GM21717 (cell line): Measurements from ENCODE around the gene BHLHA15.

Experiments
- ATAC-seq: cut with Tn5 transposase; IDR thresholded peaks from one replicate; pipeline ENCODE4 v1.9.1; 2021; ENCODE audit warnings: mild to moderate bottlenecking, moderate library complexity; ENCODE audit not compliant: unreplicated experiment

BHLHA15 gene

GRCh38 chr7:98240961-98241673 is 29.9 kb downstream of the BHLHA15 start:
- ATAC-seq, result peak; percentile 66

- ATAC-seq, result no peak
These were observed 30.5 kb downstream of the BHLHA15 start for GRCh38 chr7:98241674-98242241.

DNA sequence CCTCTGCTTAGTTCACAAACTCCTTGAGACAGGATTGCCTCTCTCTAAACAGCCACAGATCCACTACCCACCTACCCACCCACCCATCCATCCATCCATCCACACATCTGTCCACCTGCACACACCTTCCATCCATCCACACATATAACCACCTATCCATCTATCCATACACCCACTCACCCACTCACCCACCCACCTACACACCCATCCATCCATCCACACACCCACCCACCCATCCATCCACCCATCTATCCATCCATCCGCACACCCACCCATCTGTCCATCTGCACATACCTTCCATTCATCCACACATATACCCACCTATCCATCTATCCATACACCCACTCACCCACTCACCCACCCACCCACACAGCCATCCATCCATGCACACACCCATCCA is 31.1 kb downstream of the BHLHA15 start:
- ATAC-seq, result no peak

DNA sequence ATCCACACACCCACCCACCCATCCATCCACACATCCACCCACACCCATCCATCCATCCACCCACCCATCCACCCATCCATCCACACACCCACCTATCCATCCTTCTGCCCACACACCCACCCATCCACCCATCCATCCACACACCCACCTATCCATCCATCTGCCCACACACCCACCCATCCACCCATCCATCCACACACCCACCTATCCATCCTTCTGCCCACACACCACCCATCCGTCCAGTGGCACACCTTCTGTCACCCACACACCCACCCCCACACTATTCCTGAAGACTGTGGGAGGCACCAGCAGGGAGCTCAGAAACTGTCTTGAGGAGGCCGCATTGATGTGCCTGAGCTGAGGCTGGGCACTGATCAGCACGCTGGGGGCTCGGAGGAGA is 31.7 kb downstream of the BHLHA15 start:
- no peak for ATAC-seq

DNA sequence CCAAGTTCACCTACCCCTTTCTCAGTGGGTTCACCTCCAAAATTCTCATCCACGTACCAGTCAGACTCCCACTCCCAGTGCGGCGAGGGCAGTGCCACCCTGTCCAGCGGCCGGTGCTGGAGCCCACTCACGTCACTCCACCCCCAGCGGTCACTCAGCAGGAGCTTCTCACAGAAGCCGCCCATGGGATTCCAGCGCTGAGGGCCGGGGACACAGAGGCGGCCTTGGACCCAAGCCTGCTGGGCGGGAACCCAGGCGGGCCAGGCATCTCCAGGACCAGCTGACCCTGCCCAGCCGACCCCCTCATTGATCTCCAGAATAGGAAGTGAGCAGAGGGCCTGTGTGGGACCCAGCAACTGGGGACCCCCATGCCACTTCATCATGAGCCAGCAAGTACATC is 33.6 kb downstream of the BHLHA15 start:
- ATAC-seq, result no peak

DNA sequence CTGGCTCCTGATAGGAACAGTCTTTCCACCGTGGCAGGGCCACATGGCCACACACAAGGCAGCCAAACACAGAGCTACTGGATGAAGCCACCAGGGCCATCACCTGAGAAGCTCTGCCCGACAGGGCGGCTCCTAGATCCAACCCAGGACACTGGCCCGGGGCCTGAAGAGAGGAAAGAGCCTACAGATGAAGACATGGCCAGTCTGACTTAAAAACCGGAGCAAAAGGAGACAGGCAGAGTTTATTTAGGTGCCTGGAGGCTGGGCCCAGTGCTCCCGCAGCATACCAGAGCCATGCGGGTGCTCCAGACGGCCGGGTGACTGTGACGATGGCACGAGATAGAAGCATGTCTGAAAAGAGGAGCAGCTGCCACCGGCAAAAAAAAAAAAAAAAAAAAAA is 36.9 kb downstream of the BHLHA15 start:
- no peak for ATAC-seq

DNA sequence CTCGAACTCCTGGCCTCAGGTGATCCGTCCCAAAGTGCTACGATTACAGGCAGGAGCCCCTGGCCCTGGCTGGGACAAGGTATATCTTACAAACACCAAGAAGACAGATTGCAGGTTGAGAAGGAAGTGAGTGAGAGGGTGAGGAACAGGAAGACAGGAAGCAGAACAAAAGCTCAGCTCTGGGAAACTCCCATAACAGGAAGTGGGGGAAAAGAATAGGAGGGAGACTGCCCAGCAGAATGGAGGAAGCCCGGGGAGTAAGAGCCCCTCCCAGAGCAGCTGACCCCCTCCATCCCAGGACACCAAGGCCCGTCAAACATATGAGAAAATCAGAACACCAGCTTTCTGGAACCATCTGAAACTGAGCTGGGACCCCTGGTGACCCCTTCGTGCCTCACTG is 37.9 kb downstream of the BHLHA15 start:
- no peak for ATAC-seq

DNA sequence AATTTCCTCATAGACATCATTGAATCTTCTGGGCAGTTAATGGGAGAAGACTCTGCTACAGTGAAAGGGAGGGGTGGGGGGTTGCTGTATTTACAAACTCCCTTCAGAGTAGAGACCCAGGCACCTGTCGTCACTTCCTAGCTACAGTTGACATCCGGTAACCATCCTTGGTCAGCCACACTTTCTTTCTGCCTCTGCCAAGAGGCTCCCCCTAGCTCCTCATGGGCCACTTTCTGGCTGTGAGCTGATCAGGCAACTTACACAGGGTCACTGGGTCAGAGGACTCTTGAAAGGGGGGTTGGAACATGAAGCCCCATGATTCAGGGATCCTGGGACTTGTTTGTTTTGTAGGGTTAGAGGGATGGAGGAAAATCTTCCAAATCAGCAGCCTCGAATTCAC is 39.5 kb downstream of the BHLHA15 start:
- no peak for ATAC-seq

DNA sequence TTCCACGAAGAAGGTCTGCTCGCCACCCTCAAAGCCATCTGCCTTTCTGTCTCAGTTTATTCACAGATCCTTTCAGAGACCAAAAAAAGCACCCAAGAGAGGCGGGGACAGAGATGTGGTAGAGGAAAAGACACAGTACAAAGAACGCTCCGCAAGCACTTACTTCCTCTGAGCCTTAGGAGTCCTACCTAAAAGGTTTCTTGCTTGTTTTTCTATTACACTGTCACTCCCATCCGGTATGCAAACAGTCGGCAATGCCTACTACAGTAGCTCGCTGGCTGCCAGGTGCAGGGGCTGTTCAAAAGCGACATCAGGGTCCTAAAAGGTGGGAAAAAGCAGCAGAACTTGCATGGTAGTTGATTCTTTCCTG is 40.0 kb downstream of the BHLHA15 start:
- ATAC-seq, result peak; percentile 19

GRCh38 chr7:98251601-98252424 is 40.6 kb downstream of the BHLHA15 start, which contains the start of gene TECPR1:
TSS of gene TECPR1 (minus strand) at chr7:98252232. CDS start at chr7:98246146, 6,086 bp downstream.
- ATAC-seq, result peak; percentile 97

GRCh38 chr7:98252425-98253054 is 41.3 kb downstream of the BHLHA15 start:
- ATAC-seq, result peak; percentile 33

DNA sequence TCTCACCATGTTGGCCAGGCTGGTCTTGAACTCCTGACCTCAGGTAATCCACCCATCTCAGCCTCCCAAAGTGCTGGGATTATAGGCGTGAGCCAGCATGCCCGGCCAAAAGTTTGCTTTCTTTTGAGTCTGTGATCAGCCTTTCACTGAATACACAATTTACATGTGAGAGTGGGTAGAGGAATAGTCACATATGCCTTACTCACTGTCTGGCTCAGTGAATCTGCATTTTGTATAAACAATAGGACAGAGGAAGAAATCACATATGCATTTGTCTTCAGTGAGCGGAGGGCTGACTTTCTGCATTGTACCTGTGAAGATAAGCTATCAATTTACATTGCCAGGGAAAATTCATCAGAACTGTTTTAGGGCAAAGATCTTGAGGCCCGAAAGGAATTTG is 43.3 kb downstream of the BHLHA15 start:
- no peak for ATAC-seq

DNA sequence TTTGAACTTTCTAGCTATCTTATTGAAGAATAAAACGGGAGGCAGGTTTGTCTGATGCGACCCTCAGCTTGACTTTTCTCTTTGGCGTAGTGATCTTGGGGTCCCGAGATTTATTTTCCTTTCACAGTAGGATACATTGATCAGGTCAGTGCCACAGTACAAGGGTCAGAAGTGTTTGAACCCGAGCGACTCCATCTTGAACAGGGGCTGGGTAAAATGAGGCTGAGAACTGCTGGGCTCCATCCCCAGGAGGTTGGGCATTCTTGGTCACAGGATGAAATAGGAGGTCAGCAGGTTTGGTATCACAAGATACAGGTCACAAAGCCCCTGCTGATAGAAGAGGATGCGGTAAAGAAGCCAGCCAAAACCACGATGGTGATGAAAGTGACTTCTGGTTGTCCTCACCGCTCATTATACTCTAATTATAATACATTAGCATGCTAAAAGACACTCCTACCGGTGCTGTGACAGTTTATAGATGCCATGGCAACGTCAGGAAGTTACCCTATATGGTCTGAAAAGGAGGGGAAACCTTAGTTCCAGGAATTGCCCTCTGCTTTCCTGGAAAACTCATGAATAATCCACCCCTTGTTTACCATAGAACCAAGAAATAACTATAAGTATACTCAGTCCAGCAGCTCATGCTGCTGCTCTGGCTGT is 43.8 kb downstream of the BHLHA15 start:
- ATAC-seq, result no peak

- ATAC-seq, result no peak
These were observed 45.2 kb downstream of the BHLHA15 start for GRCh38 chr7:98256431-98256830.

DNA sequence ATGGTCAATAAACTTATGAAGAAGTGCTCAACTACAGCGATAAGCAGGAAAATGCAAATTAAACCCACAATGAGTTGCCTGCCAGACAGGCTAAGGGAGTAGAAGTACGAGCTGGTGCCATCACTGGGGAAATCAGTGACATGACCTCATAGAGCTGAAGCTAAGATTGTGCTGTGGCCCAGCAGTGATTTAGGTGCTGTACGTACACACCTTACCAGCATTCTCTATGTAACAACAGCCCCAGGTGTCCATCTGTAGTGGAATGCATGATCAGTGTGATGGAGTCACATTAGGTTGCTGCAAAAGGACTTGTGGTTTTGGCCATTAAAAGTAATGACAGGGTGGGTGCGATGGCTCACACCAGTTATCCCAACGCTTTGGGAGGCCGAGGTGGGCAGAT is 46.5 kb downstream of the BHLHA15 start:
- ATAC-seq, result no peak
